HG03378 (cell line): ENCODE measurements around the gene LAMA2.
"Not testable (repeated sequence)": the region's sequence is repeated elsewhere in the genome, so short reads cannot be mapped to it uniquely, and the experiment has no call there.

Experiments used
- ATAC-seq: cut with Tn5 transposase; IDR thresholded peaks from one replicate; pipeline ENCODE4 v1.9.1; 2021; ENCODE audit warnings: mild to moderate bottlenecking, moderate library complexity; ENCODE audit not compliant: unreplicated experiment

LAMA2 gene

GRCh38 chr6:129069006-129069405 is 186.1 kb downstream of the LAMA2 start:
- no peak for ATAC-seq

GRCh38 chr6:129073051-129073450 is 190.1 kb downstream of the LAMA2 start:
- no peak for ATAC-seq

GRCh38 chr6:129073691-129074395 is 190.9 kb downstream of the LAMA2 start:
- no peak for ATAC-seq

- no peak for ATAC-seq
These were observed 201.5 kb downstream of the LAMA2 start for GRCh38 chr6:129084406-129084805.

- not testable (repeated sequence) for ATAC-seq
These were observed 205.5 kb downstream of the LAMA2 start for GRCh38 chr6:129088481-129088880.

- ATAC-seq: no peak
These were observed 206.4 kb downstream of the LAMA2 start for GRCh38 chr6:129089357-129089756.

- no peak for ATAC-seq
These were observed 211.2 kb downstream of the LAMA2 start for GRCh38 chr6:129094147-129094546.

- no peak for ATAC-seq
These were observed 213.8 kb downstream of the LAMA2 start for GRCh38 chr6:129096651-129097290.

GRCh38 chr6:129098061-129098553 is 215.2 kb downstream of the LAMA2 start:
- ATAC-seq: no peak

- ATAC-seq: no peak
These were observed 216.8 kb downstream of the LAMA2 start for GRCh38 chr6:129099696-129100095.

GRCh38 chr6:129100164-129100563 is 217.2 kb downstream of the LAMA2 start:
- no peak for ATAC-seq

- no peak for ATAC-seq
These were observed 219.8 kb downstream of the LAMA2 start for GRCh38 chr6:129102741-129103140.

- ATAC-seq: no peak
These were observed 221.2 kb downstream of the LAMA2 start for GRCh38 chr6:129104131-129104530.

- ATAC-seq: no peak
These were observed 221.6 kb downstream of the LAMA2 start for GRCh38 chr6:129104560-129104959.

- ATAC-seq: no peak
These were observed 222.1 kb downstream of the LAMA2 start for GRCh38 chr6:129105035-129105434.

- no peak for ATAC-seq
These were observed 222.9 kb downstream of the LAMA2 start for GRCh38 chr6:129105793-129106192.

- ATAC-seq: no peak
These were observed 225.4 kb downstream of the LAMA2 start for GRCh38 chr6:129108337-129108736.

- ATAC-seq: no peak
These were observed 227.9 kb downstream of the LAMA2 start for GRCh38 chr6:129110690-129111343.

GRCh38 chr6:129111346-129111745 is 228.4 kb downstream of the LAMA2 start:
- no peak for ATAC-seq

- no peak for ATAC-seq
These were observed 228.9 kb downstream of the LAMA2 start for GRCh38 chr6:129111853-129112252.

- ATAC-seq: no peak
These were observed 229.7 kb downstream of the LAMA2 start for GRCh38 chr6:129112591-129112990.

- ATAC-seq: no peak
These were observed 230.7 kb downstream of the LAMA2 start for GRCh38 chr6:129113637-129114036.
